ENCODE data around the gene COX15.
A peak's percentile ranks its signal among the peaks of the same experiment; 100 is the strongest.

The COX15 gene

GRCh38 chr10:99769706-99770105 lies 37.8 kb upstream of the COX15 start:
- Mint-ChIP-seq H3K27ac (no peak overlapping the region), H3K9me3 (no peaks in the 10 kb centered on the region), H3K4me1 (no peaks in the 10 kb centered on the region), H3K4me3 (no peak overlapping the region), H3K27me3 (ENCODE audit: low read depth) (no peaks in the 10 kb centered on the region), H3K36me3 (ENCODE audit: low read depth) (no peaks in the 10 kb centered on the region)
- TF ChIP-seq CTCF (IDR thresholded peaks at IDR 0.05; ENCODE audit: unreplicated experiment in 3 of 3) = no peak

- Mint-ChIP-seq H3K9me3 (no peaks in the 10 kb centered on the region), H3K4me3 (no peak overlapping the region), H3K36me3 (ENCODE audit: low read depth) (peaks cover under 1% of the 10 kb centered on the region), H3K27ac (no peak overlapping the region), H3K27me3 (ENCODE audit: low read depth) (no peaks in the 10 kb centered on the region), H3K4me1 (no peaks in the 10 kb centered on the region)
- no peak for TF ChIP-seq CTCF (IDR thresholded peaks at IDR 0.05; ENCODE audit: unreplicated experiment in 3 of 3)
These were observed 36.6 kb upstream of the COX15 start for GRCh38 chr10:99768556-99768955.

- H3K36me3 Mint-ChIP-seq (ENCODE audit: low read depth) = peaks cover 3% of the 10 kb centered on the region
- TF ChIP-seq CTCF (IDR thresholded peaks at IDR 0.05; ENCODE audit: unreplicated experiment in 3 of 3) = no peak
- no peaks in the 10 kb centered on the region for H3K27me3 Mint-ChIP-seq (ENCODE audit: low read depth)
- H3K4me3 Mint-ChIP-seq = no peak overlapping the region
- H3K27ac Mint-ChIP-seq = no peak overlapping the region
- H3K9me3 Mint-ChIP-seq = peaks cover 2% of the 10 kb centered on the region
- no peaks in the 10 kb centered on the region for H3K4me1 Mint-ChIP-seq
These were observed 36.0 kb upstream of the COX15 start for GRCh38 chr10:99767901-99768300.

- Mint-ChIP-seq H3K27me3 (ENCODE audit: low read depth) (no peaks in the 10 kb centered on the region), H3K9me3 (peaks cover 4% of the 10 kb centered on the region), H3K27ac (peak overlapping the region in 1 of 3 experiments; percentile 40), H3K36me3 (ENCODE audit: low read depth) (peaks cover 15% of the 10 kb centered on the region), H3K4me1 (peaks cover 5% of the 10 kb centered on the region), H3K4me3 (no peak overlapping the region)
- no peak for TF ChIP-seq CTCF (IDR thresholded peaks at IDR 0.05; ENCODE audit: unreplicated experiment in 3 of 3)
These were observed 34.4 kb upstream of the COX15 start for GRCh38 chr10:99766302-99766681.

- Mint-ChIP-seq H3K4me1 (peaks cover 8% of the 10 kb centered on the region), H3K4me3 (no peak overlapping the region), H3K27me3 (ENCODE audit: low read depth) (no peaks in the 10 kb centered on the region), H3K9me3 (peaks cover 4% of the 10 kb centered on the region), H3K36me3 (ENCODE audit: low read depth) (peaks cover 19% of the 10 kb centered on the region), H3K27ac (peak overlapping the region in 2 of 3 experiments; percentile 40 to 67)
- no peak for TF ChIP-seq CTCF (IDR thresholded peaks at IDR 0.05; ENCODE audit: unreplicated experiment in 3 of 3)
These were observed 33.9 kb upstream of the COX15 start for GRCh38 chr10:99765672-99766301.

GRCh38 chr10:99761365-99761764 lies 29.4 kb upstream of the COX15 start:
- H3K9me3 Mint-ChIP-seq = peaks cover 4% of the 10 kb centered on the region

More at GRCh38 chr10:99761365-99761764, 29.4 kb upstream of the COX15 start:
- Mint-ChIP-seq H3K36me3 (ENCODE audit: low read depth) (peaks cover 54% of the 10 kb centered on the region), H3K4me3 (no peak overlapping the region), H3K27me3 (ENCODE audit: low read depth) (no peaks in the 10 kb centered on the region), H3K27ac (peak overlapping the region in 1 of 3 experiments; percentile 3), H3K4me1 (peaks cover 23% of the 10 kb centered on the region)
- no peak for TF ChIP-seq CTCF (IDR thresholded peaks at IDR 0.05; ENCODE audit: unreplicated experiment in 3 of 3)
